GM19023 (cell line): ENCODE data around the gene SORCS2.

ENCODE experiments used
- ATAC-seq: cut with Tn5 transposase; IDR thresholded peaks from one replicate; pipeline ENCODE4 v1.9.1; 2021; ENCODE audit warnings: mild to moderate bottlenecking, moderate library complexity; ENCODE audit not compliant: unreplicated experiment

Gene SORCS2

GRCh38 chr4:7241597-7242125 lies 49.3 kb downstream of the SORCS2 start:
- no peak for ATAC-seq

GRCh38 chr4:7242766-7243165 lies 50.4 kb downstream of the SORCS2 start:
- no peak for ATAC-seq

DNA sequence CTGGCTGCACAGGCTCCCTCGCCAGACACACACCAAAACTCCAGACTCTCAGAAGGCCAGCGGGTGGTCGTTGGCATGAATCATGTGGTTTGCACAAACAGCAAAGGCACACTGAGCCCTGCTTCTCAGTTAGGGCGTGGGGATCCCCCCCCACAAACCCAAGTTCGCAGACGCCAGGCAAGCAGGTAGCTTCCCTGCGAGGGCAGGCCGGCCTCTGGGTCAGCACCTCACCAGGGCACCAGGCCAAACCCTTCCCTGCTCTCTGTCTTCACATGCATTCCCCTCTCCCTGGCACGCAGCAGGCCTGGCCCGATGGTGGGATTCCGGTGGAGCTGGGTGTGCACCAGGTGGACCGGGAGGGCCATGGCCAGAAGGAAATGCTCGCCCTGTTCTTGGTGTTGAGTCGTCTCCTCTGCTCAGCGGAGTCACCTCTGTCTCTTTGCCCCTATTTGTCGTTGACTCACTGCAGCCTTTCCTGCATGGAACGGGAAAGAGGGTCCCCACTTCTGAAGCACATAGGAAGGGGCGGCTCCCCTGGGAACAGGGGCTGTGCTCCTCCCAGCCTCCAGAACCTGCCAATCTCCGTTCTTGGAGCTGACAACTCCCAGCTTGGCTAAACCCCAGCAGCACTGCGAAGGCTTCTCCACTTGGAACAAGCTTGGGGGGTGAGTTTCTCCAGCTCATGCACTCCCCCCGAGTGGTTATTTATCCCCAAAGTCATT lies 51.4 kb downstream of the SORCS2 start:
- no peak for ATAC-seq

DNA sequence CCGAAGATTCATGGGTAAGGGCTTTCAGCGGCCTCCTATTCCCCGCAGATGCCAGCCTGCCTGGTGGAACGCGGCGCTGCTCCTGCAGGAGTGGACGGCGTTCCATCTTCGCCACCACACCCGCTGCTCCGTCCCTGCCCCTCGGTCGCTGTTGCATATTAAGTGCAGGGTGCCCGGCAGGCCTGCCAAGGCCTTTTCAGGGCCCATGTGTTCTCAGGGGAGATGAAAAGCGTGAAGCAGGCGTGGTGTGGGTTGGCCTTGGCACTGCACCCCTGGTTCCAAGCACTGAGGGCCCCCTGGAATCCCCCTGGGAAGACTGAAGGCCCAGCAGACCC lies 52.0 kb downstream of the SORCS2 start:
- no peak for ATAC-seq

- no peak for ATAC-seq
These were observed 52.5 kb downstream of the SORCS2 start for GRCh38 chr4:7244751-7245320.

GRCh38 chr4:7247521-7247920 lies 55.2 kb downstream of the SORCS2 start:
- no peak for ATAC-seq

DNA sequence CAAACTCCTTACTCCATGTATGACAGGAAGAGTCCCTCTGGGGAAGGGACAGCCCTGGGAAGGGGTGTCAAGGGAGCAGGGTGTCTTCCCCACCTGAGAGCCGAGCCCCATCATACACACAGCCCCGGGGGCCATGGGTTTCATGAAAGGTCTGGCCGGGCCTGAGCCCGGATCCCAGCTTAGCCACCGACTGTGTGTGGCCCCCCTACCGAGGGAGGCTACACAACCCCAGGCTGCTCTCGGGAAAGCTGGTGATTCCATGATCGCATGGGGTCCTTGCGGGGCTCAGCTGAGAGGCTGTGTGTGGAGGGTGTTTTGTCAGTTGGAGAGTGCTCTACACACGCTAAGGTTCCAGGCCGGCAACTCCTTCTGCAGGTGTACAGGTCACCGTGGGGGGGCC lies 55.6 kb downstream of the SORCS2 start:
- ATAC-seq = no peak

- ATAC-seq = no peak
These were observed 56.5 kb downstream of the SORCS2 start for GRCh38 chr4:7248857-7249256.

DNA sequence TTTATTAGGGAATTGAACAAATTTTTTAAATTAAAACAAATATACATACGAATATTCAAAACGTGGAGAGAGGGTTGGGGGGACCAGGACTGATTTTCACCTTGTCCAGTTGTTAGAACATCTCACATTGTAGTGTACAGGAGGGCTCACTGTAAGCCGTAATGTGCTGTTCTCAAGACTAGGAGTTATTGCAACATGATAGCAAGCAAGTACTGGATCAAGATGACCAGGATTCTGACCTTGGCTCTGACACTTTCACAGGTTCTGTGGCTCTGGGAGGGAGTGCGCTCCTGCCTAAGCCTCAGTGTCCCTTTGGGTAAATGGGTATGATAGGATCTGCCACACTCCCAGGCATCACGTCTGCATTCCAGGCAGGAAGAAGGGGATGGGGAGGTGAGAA lies 59.0 kb downstream of the SORCS2 start:
- no peak for ATAC-seq

DNA sequence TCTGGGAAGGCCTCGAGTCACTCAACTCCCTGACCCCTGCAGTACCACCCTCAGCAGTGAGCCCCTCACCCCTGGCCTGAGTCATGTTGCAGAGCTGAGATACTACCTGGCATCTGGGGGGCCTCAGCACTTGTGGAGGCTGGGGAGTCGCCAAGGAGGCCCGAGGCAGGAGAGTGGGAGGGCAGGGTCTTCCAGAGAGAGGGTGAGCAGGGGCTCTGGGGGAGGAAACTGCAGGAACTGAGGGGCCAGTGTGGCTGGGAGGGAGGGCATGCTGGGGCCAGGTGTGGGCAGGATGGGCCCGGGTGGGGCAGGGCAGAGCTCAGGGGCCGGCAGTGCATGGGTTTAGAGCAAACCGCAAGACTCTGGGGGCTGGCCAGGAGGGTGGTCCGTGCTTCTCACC lies 59.7 kb downstream of the SORCS2 start:
- ATAC-seq = no peak

GRCh38 chr4:7252510-7253340 lies 60.4 kb downstream of the SORCS2 start:
- no peak for ATAC-seq

GRCh38 chr4:7253341-7253700 lies 61.0 kb downstream of the SORCS2 start:
- no peak for ATAC-seq

- ATAC-seq = no peak
These were observed 61.5 kb downstream of the SORCS2 start for GRCh38 chr4:7253837-7254236.

GRCh38 chr4:7254736-7255487 lies 62.6 kb downstream of the SORCS2 start:
- ATAC-seq = peak; percentile 92

- ATAC-seq = no peak
These were observed 63.1 kb downstream of the SORCS2 start for GRCh38 chr4:7255488-7255881.

DNA sequence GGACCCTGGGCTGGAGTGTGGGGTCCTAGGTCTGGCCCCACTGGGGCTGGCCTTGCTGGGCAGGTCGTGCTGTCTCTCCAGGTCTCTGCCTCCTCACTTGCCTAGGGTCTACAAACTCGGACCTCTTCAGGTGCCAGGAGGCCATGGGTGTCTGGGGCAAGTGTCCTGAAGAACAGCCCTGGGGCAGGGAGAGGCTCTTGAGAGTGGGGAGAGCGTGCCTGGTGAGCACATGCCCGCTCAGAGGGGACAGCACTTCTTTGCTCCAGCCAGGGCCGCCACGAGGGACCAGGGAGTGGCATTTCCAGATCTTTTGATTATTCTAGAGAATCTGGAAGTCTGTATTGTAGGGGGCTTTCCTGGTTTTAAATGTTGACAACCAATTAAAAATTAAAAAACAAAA lies 63.7 kb downstream of the SORCS2 start:
- no peak for ATAC-seq

DNA sequence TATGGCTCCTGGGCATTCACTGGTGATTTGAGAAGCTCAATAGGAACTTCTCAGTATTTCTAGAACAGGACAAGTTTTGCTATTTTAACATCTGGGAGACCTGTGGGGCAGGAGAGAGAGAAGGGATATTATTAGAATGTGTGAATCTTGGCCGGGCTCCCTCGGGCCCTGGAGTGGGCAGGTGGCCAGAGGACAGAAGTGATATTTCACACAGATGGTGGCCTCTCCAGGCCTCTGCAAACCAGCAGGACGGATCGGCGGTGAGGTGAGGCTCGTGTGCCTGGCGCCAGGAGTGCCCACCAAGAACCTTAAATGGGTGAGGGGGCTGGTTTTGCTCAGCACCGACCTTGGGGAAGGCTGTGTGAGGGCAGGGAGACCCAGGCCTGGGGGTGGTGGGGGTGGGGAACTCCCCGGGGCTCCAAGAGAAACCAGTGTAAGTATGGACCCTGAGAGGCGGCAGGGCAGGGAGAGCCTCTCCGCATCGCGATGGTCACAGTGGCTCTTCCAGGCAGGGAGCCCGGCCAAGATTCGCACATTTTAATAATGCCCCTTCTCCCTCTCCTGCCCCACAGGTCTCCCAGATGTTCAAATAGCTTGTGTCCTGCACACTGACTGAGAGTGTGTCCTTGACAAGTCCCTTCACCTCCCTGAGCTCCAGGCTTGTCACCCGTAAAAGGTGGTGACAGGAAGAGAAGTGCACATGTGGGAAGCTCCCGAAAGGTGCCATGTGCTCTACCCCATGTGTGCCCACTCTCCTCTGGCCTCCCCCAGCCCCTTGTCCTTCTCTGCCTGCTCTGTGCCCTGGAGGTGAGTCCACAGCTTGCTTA lies 64.9 kb downstream of the SORCS2 start:
- no peak for ATAC-seq

- no peak for ATAC-seq
These were observed 66.7 kb downstream of the SORCS2 start for GRCh38 chr4:7259039-7259438.

GRCh38 chr4:7260569-7260968 lies 68.2 kb downstream of the SORCS2 start:
- ATAC-seq = no peak

DNA sequence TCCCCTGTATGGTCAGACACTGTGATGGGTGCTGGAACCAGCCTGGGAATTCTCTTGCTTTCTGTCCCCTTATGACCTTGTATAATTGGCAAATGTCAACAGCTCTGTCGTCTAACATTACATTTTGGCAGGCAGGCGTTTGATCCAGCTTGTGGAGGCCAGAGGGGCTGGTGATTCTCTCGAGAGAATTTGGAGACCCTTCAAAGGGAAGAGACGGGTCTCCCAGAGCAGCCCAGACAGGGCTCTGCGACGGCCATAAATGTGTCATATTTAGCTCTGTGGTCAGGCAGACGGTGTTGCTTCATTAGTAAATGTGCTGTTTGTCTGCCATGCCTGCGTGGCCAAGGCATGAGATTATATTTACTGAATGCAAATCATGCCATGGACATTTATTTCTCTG lies 68.7 kb downstream of the SORCS2 start:
- ATAC-seq = no peak
